Activated CD4-positive, alpha-beta T cell treated with anti-CD3 and anti-CD28 coated beads for 1 hour (primary cell): Measurements from ENCODE around the gene CNTNAP2.

Source experiments
- DNase-seq: peaks from one replicate; pipeline ENCODE4 v3.0.0-alpha.2; 2020

CNTNAP2 gene

DNA sequence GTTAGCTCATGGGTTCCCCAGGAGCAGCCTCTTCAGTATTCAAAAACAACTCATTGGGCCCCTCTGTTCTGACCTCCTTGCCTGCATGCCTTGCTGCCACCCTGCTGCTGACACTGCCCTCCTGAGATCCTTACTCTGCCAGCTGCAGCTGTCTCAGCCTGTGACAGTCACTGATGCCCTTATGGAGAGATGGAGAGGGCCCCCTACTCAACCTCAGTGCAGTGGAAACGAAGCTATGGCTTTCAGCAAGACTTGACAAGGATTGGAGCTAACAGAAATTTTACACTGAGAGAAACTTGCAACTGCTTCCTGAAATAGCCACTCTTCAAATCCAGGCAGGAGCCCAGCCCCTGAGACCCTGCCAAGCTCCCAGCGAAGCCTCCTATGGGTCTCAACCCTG lies 1795.7 kb downstream of the CNTNAP2 start:
- no peak for DNase-seq

DNA sequence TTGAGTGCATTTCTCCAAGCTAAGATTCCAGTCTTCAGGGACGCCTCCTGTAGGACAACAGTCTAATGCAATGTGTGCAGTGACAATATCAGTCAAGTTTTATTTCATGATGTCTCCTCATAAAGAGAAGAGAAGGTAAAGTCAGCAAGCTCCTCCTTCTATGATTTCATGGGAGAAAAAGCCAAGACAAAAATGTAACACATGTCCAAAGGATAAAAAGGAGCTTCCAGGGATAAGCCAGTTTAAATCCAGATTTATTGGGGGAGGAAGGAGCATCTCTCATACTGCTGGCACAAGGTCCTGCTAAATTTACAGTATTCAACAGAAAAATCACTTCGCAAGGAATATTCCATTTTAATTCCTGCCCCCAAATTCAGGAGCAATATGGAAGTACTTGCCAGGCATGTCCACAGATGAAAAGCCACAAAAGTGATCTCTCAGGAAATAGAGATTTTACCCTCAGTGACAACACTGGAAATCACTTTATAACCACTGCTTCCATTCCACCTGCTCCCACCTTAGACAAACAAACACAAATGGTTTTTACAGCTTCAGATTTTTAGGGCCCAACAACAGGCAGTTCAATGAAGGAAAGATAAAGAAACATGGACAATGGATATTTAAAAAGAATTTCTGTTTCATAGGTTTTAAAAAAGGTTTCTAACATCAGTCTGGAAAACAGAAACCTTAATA lies 1796.5 kb downstream of the CNTNAP2 start:
- no peak for DNase-seq

GRCh38 chr7:147915781-147916180 lies 1799.2 kb downstream of the CNTNAP2 start:
- no peak for DNase-seq

DNA sequence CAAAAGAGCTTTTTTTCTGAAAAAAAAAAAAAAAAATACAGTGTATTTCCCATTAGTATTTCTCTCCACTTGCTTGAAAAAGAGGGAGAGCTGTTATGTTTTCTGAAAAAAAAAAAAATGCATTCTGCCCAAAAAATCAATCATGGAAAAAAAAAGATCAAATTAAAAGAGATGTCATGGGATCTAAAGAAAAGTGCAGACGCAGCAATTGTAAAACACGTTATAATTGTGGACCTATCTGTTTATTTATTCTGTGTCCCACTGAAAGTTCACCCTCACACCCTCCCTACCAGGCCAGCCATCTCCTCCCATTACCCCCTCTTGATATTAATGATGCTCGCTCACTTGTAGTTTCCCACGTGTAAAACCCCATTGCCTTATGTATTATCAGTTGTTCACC lies 1800.0 kb downstream of the CNTNAP2 start:
- no peak for DNase-seq

GRCh38 chr7:147923841-147924240 lies 1807.2 kb downstream of the CNTNAP2 start:
- no peak for DNase-seq

DNA sequence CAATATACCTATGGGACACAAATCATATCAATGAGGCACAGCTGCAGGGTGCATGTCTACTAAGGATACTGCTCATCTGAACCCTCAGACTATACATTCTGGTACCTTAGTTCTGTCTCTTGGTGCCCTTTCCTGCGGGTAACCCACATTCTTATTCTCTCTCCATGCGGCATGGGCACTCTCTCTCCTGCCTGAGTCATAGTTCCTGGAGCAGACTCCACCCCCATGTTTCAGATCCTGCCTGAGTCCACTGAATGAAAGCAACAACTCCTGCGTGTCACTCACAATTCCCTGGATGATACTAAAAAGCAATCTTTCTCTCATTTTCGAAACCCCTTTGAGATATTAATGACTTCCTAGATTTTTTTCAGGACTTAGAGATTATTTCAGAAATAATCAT lies 1820.8 kb downstream of the CNTNAP2 start:
- DNase-seq, result no peak

DNA sequence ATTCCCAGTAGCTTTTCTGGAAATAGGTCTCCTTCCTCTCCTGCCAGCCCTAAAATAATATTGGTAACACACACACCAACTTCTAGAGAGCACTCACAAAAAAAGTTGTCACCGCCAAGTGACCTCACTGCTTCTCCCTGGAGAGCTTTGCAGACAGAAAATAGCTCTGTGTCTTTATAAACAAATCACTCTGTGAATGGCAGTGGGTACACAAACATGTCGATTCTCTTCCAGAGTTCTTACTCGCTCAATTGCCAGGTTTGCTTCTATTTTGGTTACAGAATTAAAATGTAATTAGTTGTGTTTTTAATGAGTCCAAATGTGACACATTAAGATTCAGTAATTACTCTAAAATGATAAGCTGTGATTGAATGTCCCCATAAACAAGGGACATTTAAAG lies 1824.8 kb downstream of the CNTNAP2 start:
- DNase-seq, result no peak

DNA sequence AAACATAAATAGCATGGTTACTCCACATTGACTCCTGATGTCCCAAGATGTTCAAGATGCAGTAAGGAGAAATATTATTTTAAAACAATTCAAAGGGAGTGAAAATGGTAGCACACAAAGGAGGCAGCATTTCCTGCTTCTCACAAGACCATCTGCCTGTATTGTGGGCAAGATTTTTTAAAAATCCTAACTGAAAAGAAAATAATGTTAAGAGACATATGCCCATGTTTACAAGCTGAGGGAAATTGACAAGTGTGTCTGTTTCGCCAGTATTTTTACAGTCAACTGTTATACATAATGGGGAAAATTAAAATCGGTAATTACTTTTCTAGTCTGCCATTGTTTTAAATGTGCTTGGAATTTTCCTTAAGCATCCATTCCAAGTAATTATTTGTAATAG lies 1827.7 kb downstream of the CNTNAP2 start:
- no peak for DNase-seq

- DNase-seq, result no peak
These were observed 1836.3 kb downstream of the CNTNAP2 start for GRCh38 chr7:147952918-147953317.

DNA sequence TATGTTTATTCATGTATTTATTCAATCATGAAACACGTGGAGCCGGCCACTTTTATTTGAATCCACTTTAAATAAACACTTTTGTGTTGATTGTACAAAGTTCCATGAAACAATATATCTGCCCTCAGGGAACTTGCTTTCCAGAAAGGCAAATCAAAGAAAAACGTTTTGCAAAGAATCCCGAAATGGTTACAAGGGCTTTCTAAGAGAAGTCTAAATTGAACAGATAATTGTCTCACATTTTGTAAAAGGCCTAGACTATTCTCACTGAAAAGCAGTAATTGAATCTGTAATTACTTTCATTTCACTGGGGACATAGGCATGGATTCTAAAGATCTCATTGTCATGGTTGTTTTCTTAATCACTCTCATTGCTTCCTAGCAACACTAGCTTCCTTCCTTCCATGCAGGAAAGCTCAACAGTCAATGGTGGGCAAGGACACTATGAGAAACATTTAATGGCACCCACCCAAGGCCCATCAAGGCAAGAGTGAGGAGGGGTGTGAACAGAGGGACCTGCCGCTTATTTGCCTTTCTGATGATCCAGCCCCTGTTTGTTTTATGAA lies 1851.5 kb downstream of the CNTNAP2 start:
- no peak for DNase-seq

GRCh38 chr7:147971606-147972110 lies 1855.1 kb downstream of the CNTNAP2 start:
- DNase-seq, result no peak

- no peak for DNase-seq
These were observed 1861.6 kb downstream of the CNTNAP2 start for GRCh38 chr7:147978201-147978600.

DNA sequence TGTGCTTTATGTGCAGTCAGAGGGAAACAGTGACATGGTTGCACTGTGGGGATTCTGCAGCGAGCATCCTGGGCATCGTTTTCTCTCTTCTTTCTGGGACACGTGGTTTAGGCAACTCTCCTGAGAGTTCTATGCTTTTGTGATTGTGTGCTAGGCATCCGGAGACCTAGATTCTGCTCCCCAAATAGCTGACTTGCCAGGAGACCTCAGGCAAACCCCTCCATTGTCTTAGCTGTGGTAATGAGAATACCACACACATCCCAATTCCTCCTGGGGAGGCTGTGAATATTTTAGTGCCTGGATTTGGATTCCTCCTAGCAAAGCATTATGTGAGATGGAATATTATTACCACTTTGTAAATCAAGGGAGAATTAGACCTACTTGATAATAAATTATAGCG lies 1862.0 kb downstream of the CNTNAP2 start:
- no peak for DNase-seq

- no peak for DNase-seq
These were observed 1864.5 kb downstream of the CNTNAP2 start for GRCh38 chr7:147980826-147981813.

DNA sequence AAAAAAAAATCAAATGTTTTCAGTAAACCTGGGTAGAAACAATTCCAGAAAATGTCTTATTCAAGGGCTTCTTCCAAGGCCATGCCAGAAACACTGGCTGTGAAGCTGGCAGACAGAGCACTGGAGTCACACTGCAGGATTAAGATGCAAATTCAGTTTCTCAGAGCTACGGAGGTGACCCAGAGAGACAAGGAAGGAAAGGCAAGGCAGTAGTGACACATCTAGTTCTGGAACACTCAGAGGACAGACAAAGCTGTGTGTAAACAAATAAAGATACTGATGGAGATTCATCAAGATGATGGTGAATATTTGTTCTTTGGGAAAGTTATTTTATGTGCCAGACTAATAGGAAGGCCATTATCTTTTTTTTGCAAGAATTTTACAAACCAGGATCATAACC lies 1865.7 kb downstream of the CNTNAP2 start:
- no peak for DNase-seq

DNA sequence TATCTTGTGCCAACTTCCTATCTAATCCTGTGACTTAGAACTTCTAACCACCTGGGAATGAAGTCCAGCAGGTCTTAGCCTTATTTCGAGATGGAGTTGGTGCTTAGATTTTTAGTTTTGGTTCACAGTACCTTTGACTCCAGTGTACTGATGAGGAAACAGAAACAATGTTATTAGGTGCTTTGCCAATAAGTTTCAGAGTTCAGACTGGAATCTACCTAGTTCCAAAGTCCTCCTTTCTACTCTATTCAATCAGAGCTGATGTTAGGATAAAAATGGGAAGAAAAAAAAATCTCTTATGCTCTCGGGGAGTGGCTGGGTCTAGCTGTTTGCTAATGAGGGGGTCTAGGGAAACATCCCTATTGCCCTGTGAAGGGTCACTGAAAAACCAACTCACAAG lies 1867.7 kb downstream of the CNTNAP2 start:
- no peak for DNase-seq

DNA sequence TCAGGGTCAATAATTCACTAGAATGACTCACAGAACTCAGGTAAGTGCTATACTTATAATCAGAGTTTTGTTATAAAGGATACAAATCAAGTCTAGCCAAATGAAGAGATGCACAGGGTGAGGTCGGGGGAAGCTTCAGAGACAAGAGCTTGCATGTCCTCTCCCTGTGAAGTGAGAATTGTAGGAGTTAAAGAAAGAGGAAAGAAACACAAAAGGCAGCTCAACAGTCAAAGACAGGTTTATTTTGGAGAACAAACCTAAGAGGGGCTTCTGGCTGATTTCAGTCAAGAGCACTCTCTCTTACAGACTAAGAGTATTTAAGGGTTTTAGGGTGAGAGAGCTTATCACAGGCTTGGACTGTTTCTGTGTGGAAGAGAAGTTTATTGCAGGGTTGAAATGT lies 1873.5 kb downstream of the CNTNAP2 start:
- no peak for DNase-seq

GRCh38 chr7:147990942-147991341 lies 1874.3 kb downstream of the CNTNAP2 start:
- DNase-seq, result no peak

DNA sequence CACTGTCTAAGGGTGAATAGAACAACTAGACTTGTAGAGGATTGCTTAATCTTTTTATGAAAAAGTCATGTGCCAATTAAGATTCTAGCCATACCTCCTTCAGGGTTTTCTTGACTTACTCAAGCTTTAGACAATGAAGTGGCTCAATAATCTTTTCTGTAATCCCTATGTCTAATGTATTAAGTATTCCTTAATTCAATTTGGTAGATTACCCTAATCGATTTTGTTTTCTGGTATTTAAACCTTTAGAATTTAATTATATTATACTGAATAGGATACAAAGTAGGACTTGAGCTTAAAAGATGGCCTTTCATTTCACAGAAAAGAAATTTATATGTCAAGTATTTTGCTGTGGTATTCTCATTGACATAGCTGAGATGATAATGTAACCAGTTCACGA lies 1876.1 kb downstream of the CNTNAP2 start:
- no peak for DNase-seq

DNA sequence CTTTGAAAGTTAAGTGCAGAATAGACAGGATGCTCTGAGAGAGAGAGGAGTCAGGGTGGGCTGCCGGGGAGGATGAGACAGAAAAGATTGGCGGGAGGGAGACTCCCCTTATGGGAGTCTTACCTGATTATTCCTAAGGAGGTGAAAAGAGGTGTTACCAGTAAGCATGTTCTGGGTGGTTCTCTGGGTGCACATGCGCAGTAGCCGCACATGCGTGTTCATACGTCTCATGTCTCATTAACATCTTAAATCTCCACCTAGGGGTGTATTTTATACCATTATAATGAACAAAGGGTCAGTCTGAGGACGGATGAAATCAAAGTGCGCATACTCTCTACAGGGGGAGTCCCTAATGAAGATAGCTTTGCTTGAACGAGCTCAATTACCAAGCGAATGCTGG lies 1881.0 kb downstream of the CNTNAP2 start:
- DNase-seq, result no peak

DNA sequence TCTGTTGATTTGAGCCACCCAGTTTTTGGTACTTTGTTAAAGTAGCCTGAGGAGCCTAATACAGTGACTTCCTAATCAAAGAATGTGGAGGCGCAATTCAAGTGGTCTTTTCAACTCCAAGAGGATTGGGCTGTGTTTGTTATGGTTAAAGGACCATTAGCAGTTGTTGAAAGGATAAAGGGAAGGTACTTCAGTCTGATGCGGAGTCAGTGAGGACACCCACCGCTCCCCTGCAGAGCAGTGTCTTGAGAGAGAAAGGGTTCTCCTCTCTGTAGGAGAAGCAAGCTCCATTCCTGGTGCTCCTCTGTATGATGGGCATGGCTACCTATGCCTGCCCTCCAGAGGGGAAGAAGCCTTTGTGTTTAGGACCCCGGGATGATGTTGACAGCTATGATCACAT lies 1883.4 kb downstream of the CNTNAP2 start:
- DNase-seq, result no peak

DNA sequence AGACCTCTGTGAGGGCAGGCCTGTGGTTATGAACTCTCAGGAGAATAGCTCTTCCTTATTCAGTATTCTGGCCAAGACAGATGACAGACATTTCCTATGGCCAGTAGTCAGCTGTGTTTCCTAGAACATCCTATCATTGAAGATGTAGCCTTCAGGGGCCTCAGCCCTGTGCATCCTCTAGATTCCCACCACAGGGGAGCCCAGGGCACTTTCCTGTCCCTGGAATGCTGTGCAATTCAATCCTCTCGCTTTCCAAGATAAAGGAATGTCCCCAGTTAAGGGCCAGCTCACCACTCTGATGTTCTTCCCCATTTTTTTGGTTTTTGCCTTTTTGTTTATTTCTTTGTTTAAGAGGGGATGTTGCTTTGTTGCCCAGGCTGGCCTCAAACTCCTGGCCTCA lies 1895.2 kb downstream of the CNTNAP2 start:
- DNase-seq, result no peak

DNA sequence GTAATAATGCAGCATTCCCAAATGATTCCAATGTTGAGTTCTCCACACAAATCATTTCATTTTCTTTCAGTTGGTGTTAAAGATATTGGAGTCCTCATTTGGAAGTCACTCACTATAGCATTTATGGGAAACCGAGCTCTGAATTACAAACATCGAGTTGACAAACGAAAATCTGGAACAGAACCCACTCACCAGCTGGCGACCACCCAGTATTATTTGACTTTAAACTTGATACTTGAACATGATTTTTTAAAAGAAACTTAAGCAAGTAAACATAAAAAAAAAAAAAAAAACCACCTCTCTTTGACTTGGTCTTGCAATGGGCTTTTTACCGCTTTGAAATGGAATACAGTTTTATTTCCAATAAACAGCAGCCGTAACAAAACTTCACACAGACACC lies 1897.4 kb downstream of the CNTNAP2 start:
- DNase-seq, result no peak

GRCh38 chr7:148014541-148014940 lies 1897.9 kb downstream of the CNTNAP2 start:
- DNase-seq, result no peak
